ENCODE results near the gene SARS1. TPM values are rescaled to one million over a fixed set of nuclear protein-coding genes. Genes with fewer than 3 reads are reported as not detected.

The SARS1 gene
- total RNA-seq, 1 donor: 235 TPM

- H3K4me3 ChIP-seq (ENCODE audit: low read depth, low read length): no peak overlapping the region
- DNase-seq (ENCODE audit: low read depth): no peak
- TF ChIP-seq CTCF (IDR thresholded peaks at IDR 0.05; ENCODE audit: insufficient read depth, low read depth, low read length): no peak
These were observed 24.7 kb downstream of the SARS1 start for GRCh38 chr1:109238382-109238781.

GRCh38 chr1:109239047-109239408 lies 25.3 kb downstream of the SARS1 start:
- no peak for TF ChIP-seq CTCF (IDR thresholded peaks at IDR 0.05; ENCODE audit: insufficient read depth, low read depth, low read length)
- H3K4me3 ChIP-seq (ENCODE audit: low read depth, low read length): no peak overlapping the region
- DNase-seq (ENCODE audit: low read depth): no peak

- peak; percentile 34 for DNase-seq (ENCODE audit: low read depth)
- no peak overlapping the region for H3K4me3 ChIP-seq (ENCODE audit: low read depth, low read length)
- peak; percentile 69 for TF ChIP-seq CTCF (IDR thresholded peaks at IDR 0.05; ENCODE audit: insufficient read depth, low read depth, low read length)
These were observed 25.8 kb downstream of the SARS1 start for GRCh38 chr1:109239409-109240068.

GRCh38 chr1:109240158-109241152 lies 26.7 kb downstream of the SARS1 start:
- peak; percentile 41 for DNase-seq (ENCODE audit: low read depth)
- no peak overlapping the region for H3K4me3 ChIP-seq (ENCODE audit: low read depth, low read length)

GRCh38 chr1:109241344-109241743 lies 27.6 kb downstream of the SARS1 start:
- H3K4me3 ChIP-seq (ENCODE audit: low read depth, low read length): no peak overlapping the region
- no peak for DNase-seq (ENCODE audit: low read depth)
- TF ChIP-seq CTCF (IDR thresholded peaks at IDR 0.05; ENCODE audit: insufficient read depth, low read depth, low read length): no peak

More at GRCh38 chr1:109240158-109241152, 26.7 kb downstream of the SARS1 start:
- no peak for TF ChIP-seq CTCF (IDR thresholded peaks at IDR 0.05; ENCODE audit: insufficient read depth, low read depth, low read length)

GRCh38 chr1:109241841-109242345 lies 28.2 kb downstream of the SARS1 start:
- DNase-seq (ENCODE audit: low read depth): no peak
- H3K4me3 ChIP-seq (ENCODE audit: low read depth, low read length): no peak overlapping the region
- TF ChIP-seq CTCF (IDR thresholded peaks at IDR 0.05; ENCODE audit: insufficient read depth, low read depth, low read length): no peak

All from fibroblast of villous mesenchyme (primary cell).